DOHH2 (cell line): Measurements from ENCODE around the gene POU6F1.
"Not testable (repeated sequence)": the region's sequence is repeated elsewhere in the genome, so short reads cannot be mapped to it uniquely, and the experiment has no call there.

Experiments used
- H3F3A ChIP-seq: fragments of 200-600 bp; sonication (generic), shearing (Covaris generic); 2 replicates; pipeline ENCODE4 v1.6.0; 2016; ENCODE audit warnings: antibody characterized with exemption, mild to moderate bottlenecking; ENCODE audit not compliant: control insufficient read depth, insufficient read depth
- H3K27ac ChIP-seq: fragments of 200-600 bp; sonication (generic); 2 replicates; pipeline ENCODE4 v1.5.1; 2014; ENCODE audit warnings: low read depth, mild to moderate bottlenecking, low read length, moderate library complexity
- H3K27me3 ChIP-seq: fragments of 200-600 bp; sonication (generic); 2 replicates; pipeline ENCODE4 v1.6.1; 2014; ENCODE audit warnings: mild to moderate bottlenecking, low read length, mixed read lengths; ENCODE audit not compliant: control insufficient read depth
- H3K36me3 ChIP-seq: fragments of 200-600 bp; sonication (generic); 2 replicates; pipeline ENCODE4 v1.6.1; 2014; ENCODE audit warnings: mild to moderate bottlenecking, low read length, moderate library complexity, mixed read lengths; ENCODE audit not compliant: control insufficient read depth
- H3K4me1 ChIP-seq: fragments of 200-600 bp; sonication (generic); 2 replicates; pipeline ENCODE4 v1.6.1; 2014; ENCODE audit warnings: mild to moderate bottlenecking, low read length, mixed read lengths; ENCODE audit not compliant: control insufficient read depth
- H3K4me2 ChIP-seq: fragments of 200-600 bp; sonication (generic); 2 replicates; pipeline ENCODE4 v1.6.0; 2014; ENCODE audit warnings: mild to moderate bottlenecking, low read length, moderate library complexity
- H3K4me3 ChIP-seq: fragments of 200-600 bp; sonication (generic); 2 replicates; pipeline ENCODE4 v1.5.1; 2014; ENCODE audit warnings: mild to moderate bottlenecking, low read length, mixed read lengths
- H3K79me2 ChIP-seq: fragments of 200-600 bp; sonication (generic); 2 replicates; pipeline ENCODE4 v1.6.1; 2014; ENCODE audit warnings: mild to moderate bottlenecking, low read length, mixed read lengths; ENCODE audit not compliant: control insufficient read depth
- H3K9me2 ChIP-seq: fragments of 200-600 bp; sonication (generic); replicated peaks from 2 replicates; pipeline ENCODE4 v1.6.1; 2014; ENCODE audit warnings: mild to moderate bottlenecking, low read length, mixed read lengths; ENCODE audit not compliant: control insufficient read depth
- H3K9me3 ChIP-seq: fragments of 200-600 bp; sonication (generic); 2 replicates; pipeline ENCODE4 v1.6.1; 2014; ENCODE audit warnings: antibody characterized with exemption, low read length, mixed read lengths; ENCODE audit not compliant: control insufficient read depth, insufficient read depth
- H4K20me1 ChIP-seq: fragments of 200-600 bp; sonication (generic); 2 replicates; pipeline ENCODE4 v1.6.0; 2014; ENCODE audit warnings: low read depth, mild to moderate bottlenecking, antibody characterized with exemption, low read length, moderate library complexity; ENCODE audit not compliant: control insufficient read depth, insufficient read depth
- EZH2phosphoT487 ChIP-seq: fragments of 200-600 bp; sonication (generic); IDR thresholded peaks from 2 replicates; pipeline ENCODE4 v1.6.1; 2017; ENCODE audit warnings: borderline replicate concordance, mild to moderate bottlenecking, antibody characterized with exemption, low read length, moderate library complexity, mixed read lengths
- TF ChIP-seq, protein P1 (sequence below): fragments of 200-600 bp; sonication (generic); IDR thresholded peaks from one replicate; pipeline ENCODE4 v1.5.1; 2014; ENCODE audit warnings: antibody characterized with exemption, mild to moderate bottlenecking, low read depth, low read length; ENCODE audit not compliant: poor library complexity, severe bottlenecking

Gene POU6F1

DNA sequence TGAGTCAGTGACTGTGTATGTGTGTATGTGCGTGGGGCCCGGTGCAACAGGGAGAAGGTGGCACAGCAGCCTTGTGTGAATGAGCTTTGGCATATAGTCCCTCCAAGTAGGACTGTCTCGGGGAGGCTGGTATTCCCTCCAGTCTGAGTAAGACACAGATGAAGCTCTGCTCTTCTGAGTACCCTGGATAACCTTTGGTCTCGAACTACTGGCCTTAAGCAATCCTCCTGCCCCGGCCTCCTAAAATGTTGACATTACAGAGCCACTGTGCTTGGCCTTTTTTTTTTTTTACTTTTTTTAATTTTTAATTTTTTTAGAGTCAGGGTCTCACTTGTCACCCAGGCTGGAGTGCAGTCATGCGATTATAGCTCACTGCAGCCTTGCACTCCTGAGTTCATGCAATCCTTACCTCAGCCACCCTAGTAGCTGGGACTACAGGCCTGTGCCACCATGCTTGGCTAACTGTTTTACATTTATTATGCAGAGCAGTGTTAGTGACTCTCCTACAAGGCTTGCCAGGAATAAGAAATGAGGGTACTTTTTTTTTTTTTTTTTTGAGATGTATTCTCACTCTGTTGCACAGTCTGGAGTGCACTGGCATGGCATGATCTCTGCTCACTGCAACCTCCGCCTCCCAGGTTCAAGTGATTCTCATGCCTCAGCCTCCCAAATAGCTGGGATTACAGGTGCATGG lies 11.4 kb upstream of the POU6F1 start:
- Histone ChIP-seq H3K4me2 (no peak overlapping the region), H3K4me3 (no peak overlapping the region), H3K36me3 (no peaks in the 10 kb centered on the region), H4K20me1 (no peaks in the 10 kb centered on the region), H3K9me3 (no peaks in the 10 kb centered on the region), H3K79me2 (no peaks in the 10 kb centered on the region), H3K9me2 (no peaks in the 10 kb centered on the region), H3K27me3 (no peaks in the 10 kb centered on the region), H3K4me1 (no peaks in the 10 kb centered on the region), H3F3A (no peaks in the 10 kb centered on the region), H3K27ac (no peak overlapping the region)
- no peak for TF ChIP-seq EZH2phosphoT487
- TF ChIP-seq, protein P1, sequence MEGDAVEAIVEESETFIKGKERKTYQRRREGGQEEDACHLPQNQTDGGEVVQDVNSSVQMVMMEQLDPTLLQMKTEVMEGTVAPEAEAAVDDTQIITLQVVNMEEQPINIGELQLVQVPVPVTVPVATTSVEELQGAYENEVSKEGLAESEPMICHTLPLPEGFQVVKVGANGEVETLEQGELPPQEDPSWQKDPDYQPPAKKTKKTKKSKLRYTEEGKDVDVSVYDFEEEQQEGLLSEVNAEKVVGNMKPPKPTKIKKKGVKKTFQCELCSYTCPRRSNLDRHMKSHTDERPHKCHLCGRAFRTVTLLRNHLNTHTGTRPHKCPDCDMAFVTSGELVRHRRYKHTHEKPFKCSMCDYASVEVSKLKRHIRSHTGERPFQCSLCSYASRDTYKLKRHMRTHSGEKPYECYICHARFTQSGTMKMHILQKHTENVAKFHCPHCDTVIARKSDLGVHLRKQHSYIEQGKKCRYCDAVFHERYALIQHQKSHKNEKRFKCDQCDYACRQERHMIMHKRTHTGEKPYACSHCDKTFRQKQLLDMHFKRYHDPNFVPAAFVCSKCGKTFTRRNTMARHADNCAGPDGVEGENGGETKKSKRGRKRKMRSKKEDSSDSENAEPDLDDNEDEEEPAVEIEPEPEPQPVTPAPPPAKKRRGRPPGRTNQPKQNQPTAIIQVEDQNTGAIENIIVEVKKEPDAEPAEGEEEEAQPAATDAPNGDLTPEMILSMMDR: no peak

DNA sequence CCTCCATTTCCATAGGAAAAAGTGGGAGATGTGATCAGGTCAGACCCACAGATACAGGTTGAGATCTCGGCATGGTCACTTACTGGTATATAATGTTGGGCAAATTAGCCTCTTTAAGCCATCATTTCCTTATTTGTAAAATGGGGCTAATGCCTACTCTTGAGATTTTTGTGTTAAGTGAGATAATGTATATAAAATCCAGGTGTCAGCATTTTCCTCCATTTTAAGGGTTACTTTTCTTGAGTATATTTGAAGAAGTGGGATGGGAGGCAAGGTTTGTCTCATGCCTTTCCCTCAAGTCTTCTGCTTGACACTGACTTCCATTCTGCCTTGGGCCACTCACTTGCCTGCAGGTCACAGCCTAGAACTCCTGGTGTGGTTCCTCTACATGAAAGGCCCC lies 10.1 kb upstream of the POU6F1 start:
- H3K9me2 ChIP-seq: no peaks in the 10 kb centered on the region
- H3K4me1 ChIP-seq: no peaks in the 10 kb centered on the region
- no peaks in the 10 kb centered on the region for H4K20me1 ChIP-seq
- no peaks in the 10 kb centered on the region for H3K79me2 ChIP-seq
- no peaks in the 10 kb centered on the region for H3K27me3 ChIP-seq
- H3K4me3 ChIP-seq: no peak overlapping the region
- TF ChIP-seq EZH2phosphoT487: no peak
- TF ChIP-seq, protein P1: no peak
- H3K36me3 ChIP-seq: no peaks in the 10 kb centered on the region
- H3K9me3 ChIP-seq: no peaks in the 10 kb centered on the region
- no peak overlapping the region for H3K27ac ChIP-seq
- no peak overlapping the region for H3K4me2 ChIP-seq
- no peaks in the 10 kb centered on the region for H3F3A ChIP-seq

DNA sequence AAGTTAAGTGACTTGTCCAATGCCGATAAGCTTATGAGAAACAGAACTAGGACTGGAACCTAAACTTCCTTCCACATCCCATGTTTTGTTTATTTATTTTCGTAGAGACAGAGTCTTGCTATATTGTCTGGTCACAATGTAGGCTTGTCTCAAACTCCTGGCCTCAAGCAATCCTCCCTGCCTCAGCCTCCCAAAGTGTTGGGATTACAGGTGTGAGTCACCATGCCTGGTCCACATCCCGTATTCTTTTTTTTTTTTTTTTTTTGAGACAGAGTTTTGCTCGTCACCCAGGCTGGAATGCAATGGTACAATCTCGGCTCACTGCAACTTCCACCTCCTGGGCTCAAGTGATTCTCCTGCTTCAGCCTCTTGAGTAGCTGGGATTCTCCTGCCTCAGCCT lies 9.2 kb upstream of the POU6F1 start:
- H3K27me3 ChIP-seq, H3F3A ChIP-seq, H3K27ac ChIP-seq, H3K9me2 ChIP-seq, H3K4me3 ChIP-seq, H3K79me2 ChIP-seq, H3K4me1 ChIP-seq, H4K20me1 ChIP-seq, H3K9me3 ChIP-seq, H3K4me2 ChIP-seq, H3K36me3 ChIP-seq: not testable (repeated sequence)

DNA sequence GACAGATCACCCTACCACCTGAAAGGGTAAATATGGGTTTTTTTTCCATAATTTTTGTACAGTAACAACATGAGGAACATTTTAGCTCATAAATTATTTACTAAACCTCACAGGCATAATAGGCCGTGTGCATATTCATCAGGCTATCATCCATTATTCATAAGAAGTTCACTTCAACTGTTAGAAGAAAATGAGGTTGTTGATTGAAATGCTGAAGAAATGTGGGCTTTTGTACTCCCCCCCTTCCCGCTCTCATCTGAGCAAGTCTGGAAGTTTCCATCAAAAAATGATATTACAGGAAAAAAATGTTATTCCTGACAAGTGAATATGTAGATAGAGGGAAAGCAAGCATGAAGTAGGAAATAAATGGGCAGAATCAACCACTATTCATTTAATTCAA lies 7.9 kb upstream of the POU6F1 start:
- H3K4me1 ChIP-seq: no peaks in the 10 kb centered on the region

More for the DNA sequence above, 7.9 kb upstream of the POU6F1 start:
- Histone ChIP-seq H3K79me2 (no peaks in the 10 kb centered on the region), H3K27me3 (no peaks in the 10 kb centered on the region), H3K4me2 (no peak overlapping the region), H3K9me2 (no peaks in the 10 kb centered on the region), H3K9me3 (no peaks in the 10 kb centered on the region), H3K27ac (no peak overlapping the region), H3F3A (no peaks in the 10 kb centered on the region), H4K20me1 (no peaks in the 10 kb centered on the region), H3K36me3 (no peaks in the 10 kb centered on the region), H3K4me3 (no peak overlapping the region)
- no peak for TF ChIP-seq EZH2phosphoT487
- TF ChIP-seq, protein P1: no peak
